Thoracic aorta (tissue), 2 donors: ENCODE results near the gene SLC51A. TPM values are rescaled to one million over a fixed set of nuclear protein-coding genes. Genes with fewer than 3 reads are reported as not detected.
"Not testable (repeated sequence)": the region's sequence is repeated elsewhere in the genome, so short reads cannot be mapped to it uniquely, and the experiment has no call there.

Source experiments
- ATAC-seq: fragments of 150-250 bp; one replicate; pipeline ENCODE4 v1.8.0; 2017; ENCODE audit warnings: low read depth; ENCODE audit not compliant: insufficient number of reproducible peaks, low FRiP score
- DNase-seq: peaks from one replicate; pipeline ENCODE4 v3.0.0-alpha.2; 2020; ENCODE audit warnings: low spot score
- H3K27ac ChIP-seq, 2 donors: fragments of 200-600 bp; sonication (generic); 1 replicate in 1 of 2; 2 replicates in 1 of 2; pipeline ENCODE4 v1.5.1; 2016; ENCODE audit warnings: mild to moderate bottlenecking in 2 of 2, moderate library complexity in 2 of 2
- H3K27me3 ChIP-seq: fragments of 200-600 bp; sonication (generic); replicated peaks from 2 replicates; pipeline ENCODE4 v1.6.0; 2016; ENCODE audit warnings: mild to moderate bottlenecking; ENCODE audit not compliant: insufficient read depth
- H3K36me3 ChIP-seq: fragments of 200-600 bp; sonication (generic); one replicate; pipeline ENCODE4 v1.5.1; 2016
- H3K4me1 ChIP-seq, 2 donors: fragments of 200-600 bp; sonication (generic); 1 replicate in 1 of 2; 2 replicates in 1 of 2; pipeline versions ENCODE4 v1.5.1 to v1.6.0; 2016; ENCODE audit warnings: low read depth in 2 of 2, mild to moderate bottlenecking in 1 of 2; ENCODE audit not compliant: control insufficient read depth in 1 of 2
- H3K4me3 ChIP-seq: fragments of 200-600 bp; sonication (generic); 2 replicates; pipeline ENCODE4 v1.5.1; 2016; ENCODE audit warnings: mild to moderate bottlenecking
- H3K9me3 ChIP-seq: fragments of 200-600 bp; sonication (generic); 2 replicates; pipeline ENCODE4 v1.5.1; 2016
- CTCF ChIP-seq: fragments of 200-600 bp; sonication (generic); IDR thresholded peaks from one replicate; pipeline ENCODE4 v1.5.1; 2019; ENCODE audit warnings: antibody characterized with exemption
- total RNA-seq, 2 donors: library from RNA; depleted of rRNA; stranded (reverse); fragments of >200 nt; gene quantifications; one replicate each; pipeline versions ENCODE4 v1.1.0 to v1.2.3, GENCODE V29; 2016

SLC51A gene
- total RNA-seq, 2 donors from 2014 or later, result not detected

GRCh38 chr3:196198081-196198675, 18.2 kb upstream of the SLC51A start:
- Histone ChIP-seq H3K4me1 (no peaks in the 10 kb centered on the region), H3K27ac (no peak overlapping the region), H3K9me3 (no peaks in the 10 kb centered on the region), H3K27me3 (no peaks in the 10 kb centered on the region), H3K4me3 (no peak overlapping the region), H3K36me3 (no peaks in the 10 kb centered on the region)
- TF ChIP-seq CTCF, result no peak
- DNase-seq (no peak), ATAC-seq (no peak)

- Histone ChIP-seq H3K9me3 (no peaks in the 10 kb centered on the region), H3K36me3 (no peaks in the 10 kb centered on the region), H3K27ac (no peak overlapping the region), H3K4me1 (no peaks in the 10 kb centered on the region), H3K27me3 (no peaks in the 10 kb centered on the region), H3K4me3 (no peak overlapping the region)
- TF ChIP-seq CTCF, result no peak
- ATAC-seq (no peak), DNase-seq (no peak)
Observed at GRCh38 chr3:196198771-196199753, 17.3 kb upstream of the SLC51A start.

- Histone ChIP-seq H3K4me1 (no peaks in the 10 kb centered on the region), H3K27ac (no peak overlapping the region), H3K9me3 (no peaks in the 10 kb centered on the region), H3K4me3 (no peak overlapping the region), H3K27me3 (peaks cover 4% of the 10 kb centered on the region), H3K36me3 (no peaks in the 10 kb centered on the region)
- no peak for ATAC-seq
- no peak for TF ChIP-seq CTCF
- DNase-seq, result no peak
Observed at GRCh38 chr3:196202516-196202970, 13.8 kb upstream of the SLC51A start.

- TF ChIP-seq CTCF, result no peak
- Histone ChIP-seq H3K27ac (no peak overlapping the region), H3K27me3 (peaks cover 4% of the 10 kb centered on the region), H3K9me3 (no peaks in the 10 kb centered on the region), H3K4me3 (no peak overlapping the region), H3K4me1 (no peaks in the 10 kb centered on the region), H3K36me3 (no peaks in the 10 kb centered on the region)
- ATAC-seq (no peak), DNase-seq (no peak)
Observed at GRCh38 chr3:196203846-196204245, 12.5 kb upstream of the SLC51A start.

- not testable (repeated sequence) for H3K9me3 ChIP-seq, H3K27me3 ChIP-seq, DNase-seq, ATAC-seq, H3K4me3 ChIP-seq, H3K36me3 ChIP-seq, H3K27ac ChIP-seq, H3K4me1 ChIP-seq
Observed at GRCh38 chr3:196205442-196206205, 10.7 kb upstream of the SLC51A start.
